ENCODE measurements around the gene SEMA4D. TPM values are rescaled to one million over a fixed set of nuclear protein-coding genes. Genes with fewer than 3 reads are reported as not detected.

Gene SEMA4D
- total RNA-seq, 1 experiment from 2014 or later: 48.4 TPM

GRCh38 chr9:89519366-89519805 lies 21.5 kb upstream of the SEMA4D start:
- H2AFZ ChIP-seq: no peak overlapping the region
- no peaks in the 10 kb centered on the region for H3K9me3 ChIP-seq (ENCODE audit: insufficient read depth, low read depth)
- H4K20me1 ChIP-seq (ENCODE audit: insufficient read depth): no peaks in the 10 kb centered on the region
- no peaks in the 10 kb centered on the region for H3K27me3 ChIP-seq (ENCODE audit: insufficient read depth, low read depth)
- H3K36me3 ChIP-seq (ENCODE audit: low read depth): no peaks in the 10 kb centered on the region
- peak; percentile 72 to 98 for DNase-seq
- intact Hi-C loops (cut with micrococcal nuclease; ENCODE audit: unreplicated experiment): loop anchor here (1.0 kb wide), 1 partner anchor 21 kb away; the partner anchor contains the start of gene SEMA4D
- ChIA-PET CTCF (interaction anchor here (0.8 kb wide), 1 partner anchor 30 kb away, joined by 3 read pairs; no protein-coding TSS in a partner anchor), POLR2A (ENCODE audit: unreplicated experiment) (interaction anchor here (0.5 to 0.8 kb wide), 3 partner anchors 84 to 1321 kb away, joined by 4 to 17 read pairs (median 5); no protein-coding TSS in a partner anchor)
- H3K9me2 ChIP-seq (ENCODE audit: insufficient read depth): no peaks in the 10 kb centered on the region
- H3K4me2 ChIP-seq: 0 out of 2 replicates have a peak overlapping the region, but pooled peaks have one; percentile 6
- peaks cover 20% of the 10 kb centered on the region; the same call in 1 of the 2 replicates for H3F3A ChIP-seq (ENCODE audit: insufficient read depth, low read depth)
- H3K4me1 ChIP-seq (replicated peaks; ENCODE audit: insufficient read depth): peaks cover 32% of the 10 kb centered on the region
- peak overlapping the region; percentile 48 for H3K27ac ChIP-seq
- TF ChIP-seq EZH2 (IDR thresholded peaks at IDR 0.05; ENCODE audit: low read depth): no peak
- TF ChIP-seq, protein P1, sequence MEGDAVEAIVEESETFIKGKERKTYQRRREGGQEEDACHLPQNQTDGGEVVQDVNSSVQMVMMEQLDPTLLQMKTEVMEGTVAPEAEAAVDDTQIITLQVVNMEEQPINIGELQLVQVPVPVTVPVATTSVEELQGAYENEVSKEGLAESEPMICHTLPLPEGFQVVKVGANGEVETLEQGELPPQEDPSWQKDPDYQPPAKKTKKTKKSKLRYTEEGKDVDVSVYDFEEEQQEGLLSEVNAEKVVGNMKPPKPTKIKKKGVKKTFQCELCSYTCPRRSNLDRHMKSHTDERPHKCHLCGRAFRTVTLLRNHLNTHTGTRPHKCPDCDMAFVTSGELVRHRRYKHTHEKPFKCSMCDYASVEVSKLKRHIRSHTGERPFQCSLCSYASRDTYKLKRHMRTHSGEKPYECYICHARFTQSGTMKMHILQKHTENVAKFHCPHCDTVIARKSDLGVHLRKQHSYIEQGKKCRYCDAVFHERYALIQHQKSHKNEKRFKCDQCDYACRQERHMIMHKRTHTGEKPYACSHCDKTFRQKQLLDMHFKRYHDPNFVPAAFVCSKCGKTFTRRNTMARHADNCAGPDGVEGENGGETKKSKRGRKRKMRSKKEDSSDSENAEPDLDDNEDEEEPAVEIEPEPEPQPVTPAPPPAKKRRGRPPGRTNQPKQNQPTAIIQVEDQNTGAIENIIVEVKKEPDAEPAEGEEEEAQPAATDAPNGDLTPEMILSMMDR (conservative IDR thresholded peaks at IDR 0.05): no peak
- no TSS peak for BruUV-seq (replicated peaks)
- no peak overlapping the region for H3K4me3 ChIP-seq
- H3K79me2 ChIP-seq (ENCODE audit: low read depth): no peaks in the 10 kb centered on the region

DNA sequence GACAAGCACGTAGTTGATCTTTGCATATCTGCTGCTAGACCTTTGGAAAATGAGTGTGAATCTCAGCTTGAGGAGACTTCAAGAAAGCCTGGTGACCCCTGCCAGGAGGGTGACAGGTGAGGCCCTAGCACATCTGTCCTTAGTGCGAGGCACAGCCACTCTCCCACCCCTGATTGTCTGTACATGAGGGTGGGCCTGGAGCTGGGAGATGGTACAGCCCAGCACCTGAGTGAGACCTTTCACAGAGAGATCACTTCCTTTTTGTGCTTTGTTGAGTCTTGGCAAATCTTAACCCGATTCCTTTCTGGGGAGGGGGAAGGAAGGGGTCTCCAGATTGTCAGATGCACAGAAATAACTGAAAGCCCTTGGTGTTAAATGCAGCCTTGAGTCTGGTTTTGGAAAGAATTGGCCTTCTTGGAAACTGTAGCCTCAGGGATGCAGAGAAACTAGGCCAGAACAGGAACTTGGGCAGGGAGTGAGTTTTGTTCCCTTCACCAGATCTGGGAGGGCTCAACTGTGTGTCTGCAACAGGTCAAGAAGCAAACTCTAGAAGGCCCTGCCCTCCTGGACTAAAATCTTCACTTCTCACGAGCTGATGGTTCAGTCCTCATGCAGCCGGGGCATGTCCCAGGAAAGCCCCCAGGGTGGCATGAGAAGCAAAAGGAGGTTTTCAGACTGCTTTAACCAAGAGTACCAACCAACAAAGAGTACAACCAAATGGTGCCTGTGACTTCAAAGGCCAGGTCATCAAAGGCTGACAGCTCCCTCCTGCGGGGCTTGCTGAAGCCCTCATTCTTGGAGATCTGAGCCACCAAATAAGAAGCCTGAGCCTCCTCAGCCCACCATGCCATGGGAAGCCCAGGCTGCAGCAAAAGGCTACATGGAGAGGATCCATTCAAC lies 20.8 kb upstream of the SEMA4D start:
- intact Hi-C loops (cut with micrococcal nuclease; ENCODE audit: unreplicated experiment): loop anchor here (1.0 kb wide), 1 partner anchor 20 kb away; the partner anchor contains the start of gene SEMA4D
- no peak overlapping the region for H3K27ac ChIP-seq
- no peaks in the 10 kb centered on the region for H3K79me2 ChIP-seq (ENCODE audit: low read depth)
- no peaks in the 10 kb centered on the region for H4K20me1 ChIP-seq (ENCODE audit: insufficient read depth)
- POLR2A ChIA-PET (ENCODE audit: unreplicated experiment): interaction anchor here (0.5 to 0.8 kb wide), 2 partner anchors 131 to 1321 kb away, joined by 4 to 5 read pairs; no protein-coding TSS in a partner anchor
- H3K36me3 ChIP-seq (ENCODE audit: low read depth): no peaks in the 10 kb centered on the region
- no peaks in the 10 kb centered on the region; the same call in 1 of the 2 replicates for H3K9me2 ChIP-seq (ENCODE audit: insufficient read depth)
- H3K27me3 ChIP-seq (ENCODE audit: insufficient read depth, low read depth): no peaks in the 10 kb centered on the region
- H3F3A ChIP-seq (ENCODE audit: insufficient read depth, low read depth): peaks cover 20% of the 10 kb centered on the region; the same call in 1 of the 2 replicates
- H3K4me2 ChIP-seq: no peak overlapping the region
- no peak for DNase-seq
- TF ChIP-seq, protein P1 (conservative IDR thresholded peaks at IDR 0.05): no peak
- no peak for TF ChIP-seq EZH2 (IDR thresholded peaks at IDR 0.05; ENCODE audit: low read depth)
- H2AFZ ChIP-seq: no peak overlapping the region
- H3K4me3 ChIP-seq: no peak overlapping the region
- H3K9me3 ChIP-seq (ENCODE audit: insufficient read depth, low read depth): no peaks in the 10 kb centered on the region
- CTCF ChIA-PET: no interaction called here
- BruUV-seq (replicated peaks): no TSS peak
- H3K4me1 ChIP-seq (replicated peaks; ENCODE audit: insufficient read depth): peaks cover 32% of the 10 kb centered on the region

DNA sequence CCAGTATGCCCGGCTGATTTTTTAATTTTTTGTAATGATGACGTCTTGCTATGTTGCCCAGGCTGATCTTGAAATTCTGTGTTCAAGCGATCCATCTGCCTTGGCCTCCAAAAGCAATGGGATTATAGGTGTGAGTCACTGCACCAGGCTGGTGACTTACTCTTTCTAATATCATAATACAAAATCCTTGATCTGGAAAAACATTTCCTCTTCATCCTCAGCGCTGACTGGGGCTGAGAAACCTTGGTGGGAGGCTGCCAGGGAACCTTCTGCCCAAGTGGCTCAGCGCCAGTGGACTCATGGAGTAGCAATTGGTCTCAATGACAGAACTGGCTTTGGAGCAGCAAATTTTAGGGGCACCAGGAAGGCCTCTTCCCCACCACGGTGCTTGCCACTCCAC lies 17.5 kb upstream of the SEMA4D start:
- intact Hi-C loops (cut with micrococcal nuclease; ENCODE audit: unreplicated experiment): no loop called here
- Histone ChIP-seq H3F3A (ENCODE audit: insufficient read depth, low read depth) (peaks cover 14% of the 10 kb centered on the region; the same call in 1 of the 2 replicates), H3K36me3 (ENCODE audit: low read depth) (no peaks in the 10 kb centered on the region), H3K27ac (no peak overlapping the region), H3K4me2 (no peak overlapping the region), H3K9me3 (ENCODE audit: insufficient read depth, low read depth) (no peaks in the 10 kb centered on the region), H2AFZ (no peak overlapping the region), H4K20me1 (ENCODE audit: insufficient read depth) (no peaks in the 10 kb centered on the region), H3K4me3 (no peak overlapping the region), H3K9me2 (ENCODE audit: insufficient read depth) (no peaks in the 10 kb centered on the region; the same call in 1 of the 2 replicates), H3K4me1 (replicated peaks; ENCODE audit: insufficient read depth) (peaks cover 17% of the 10 kb centered on the region), H3K27me3 (ENCODE audit: insufficient read depth, low read depth) (no peaks in the 10 kb centered on the region; the same call in 1 of the 2 replicates), H3K79me2 (ENCODE audit: low read depth) (no peaks in the 10 kb centered on the region)
- peak in 1 of 2 experiments; percentile 41 for DNase-seq
- POLR2A ChIA-PET (ENCODE audit: unreplicated experiment): no interaction called here
- CTCF ChIA-PET: interaction anchor here (0.9 kb wide), 1 partner anchor 184 kb away, joined by 3 read pairs; no protein-coding TSS in a partner anchor
- no TSS peak for BruUV-seq (replicated peaks)
- TF ChIP-seq EZH2 (IDR thresholded peaks at IDR 0.05; ENCODE audit: low read depth): no peak
- TF ChIP-seq, protein P1 (conservative IDR thresholded peaks at IDR 0.05): no peak

All from PC-9 (cell line).